GM12891 (cell line): ENCODE measurements around the gene CAMK1D.
A peak's percentile ranks its signal among the peaks of the same experiment; 100 is the strongest.

Experiments used
- DNase-seq: peaks from one replicate; pipeline ENCODE4 v3.0.0; 2011; ENCODE audit warnings: low spot score; ENCODE audit not compliant: insufficient read length
- FAIRE-seq: peaks from 2 replicates; lab custom pipeline; 2011; peaks lifted over from hg19 to GRCh38; lab: Jason Lieb, UNC
- PAX5 ChIP-seq: IDR thresholded peaks from 2 replicates; pipeline ENCODE4 v1.6.1; 2011; ENCODE audit warnings: low read length, moderate library complexity, mild to moderate bottlenecking; ENCODE audit not compliant: insufficient read depth, severe bottlenecking
- POLR2A ChIP-seq: IDR thresholded peaks from 2 replicates; pipeline ENCODE4 v1.6.1; 2011; ENCODE audit warnings: low read depth, low read length, control low read depth
- POLR2AphosphoS5 ChIP-seq: IDR thresholded peaks from 2 replicates; pipeline ENCODE4 v1.6.1; 2011; ENCODE audit warnings: low read depth, low read length, control low read depth
- POU2F2 ChIP-seq: IDR thresholded peaks from 2 replicates; pipeline ENCODE4 v1.6.1; 2011; ENCODE audit warnings: low read depth, mild to moderate bottlenecking, control low read depth, low read length, moderate library complexity
- SPI1 ChIP-seq: IDR thresholded peaks from 2 replicates; pipeline ENCODE4 v1.6.1; 2011; ENCODE audit warnings: low read depth, low read length, control low read depth
- TAF1 ChIP-seq: IDR thresholded peaks from 2 replicates; pipeline ENCODE4 v1.6.1; 2011; ENCODE audit warnings: low read depth, low read length, control low read depth

The CAMK1D gene

DNA sequence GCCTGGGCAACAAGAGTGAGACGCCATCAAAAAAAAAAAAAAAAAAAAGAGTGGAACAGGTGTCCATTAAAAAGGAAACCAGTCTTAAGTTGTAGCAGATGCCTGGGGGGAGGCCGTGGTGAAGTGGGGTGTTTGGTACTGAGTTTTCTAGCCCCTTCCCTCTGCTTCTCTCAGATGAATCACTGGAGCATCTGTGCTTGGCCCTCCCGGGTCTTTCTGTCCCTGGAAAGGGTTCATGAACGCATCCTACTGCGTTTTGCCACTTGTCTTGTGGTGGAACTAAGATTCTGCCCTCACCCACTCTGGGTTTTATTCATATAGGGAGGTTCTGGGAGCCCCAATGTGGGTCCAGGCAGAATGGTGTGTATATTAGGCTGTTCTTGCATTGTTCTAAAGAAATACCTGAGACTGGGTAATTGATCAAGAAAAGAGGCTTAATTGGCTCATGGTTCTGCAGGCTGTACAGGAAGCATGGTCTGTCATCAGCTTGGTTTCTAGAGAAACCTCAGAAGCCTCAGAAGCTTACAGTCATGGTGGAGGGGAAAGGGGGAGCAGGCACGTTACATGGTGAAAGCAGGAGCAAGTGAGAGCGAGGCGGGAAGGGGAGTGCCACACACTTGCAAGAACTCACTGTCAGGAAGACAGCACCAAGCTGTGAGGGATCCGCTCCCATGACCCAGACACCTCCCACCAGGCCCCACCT lies 63.5 kb downstream of the CAMK1D start:
- FAIRE-seq = peak; percentile 72
- DNase-seq = no peak
- TF ChIP-seq POLR2AphosphoS5 = no peak
- TF ChIP-seq POU2F2 = no peak
- TF ChIP-seq SPI1 = no peak
- TF ChIP-seq POLR2A = no peak
- no peak for TF ChIP-seq PAX5
- no peak for TF ChIP-seq TAF1

DNA sequence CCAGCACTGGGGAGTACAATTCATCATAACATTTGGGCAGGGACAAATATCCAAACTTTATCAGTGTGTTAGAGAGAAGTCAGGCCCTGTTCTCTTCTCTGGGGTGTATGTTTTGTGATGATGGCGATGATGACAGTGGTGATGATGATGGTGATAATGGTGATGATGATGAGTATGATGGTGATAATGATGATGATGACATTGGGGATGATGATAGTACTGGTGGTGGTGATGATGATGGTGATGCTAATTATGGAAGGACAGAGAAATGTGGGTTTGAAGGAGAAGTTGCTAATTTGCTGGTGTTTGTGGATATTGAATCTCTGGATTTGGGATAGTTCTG lies 64.0 kb downstream of the CAMK1D start:
- FAIRE-seq (peak; percentile 89), DNase-seq (no peak)
- TF ChIP-seq TAF1 (no peak), POU2F2 (no peak), POLR2AphosphoS5 (no peak), SPI1 (no peak), POLR2A (no peak), PAX5 (no peak)

DNA sequence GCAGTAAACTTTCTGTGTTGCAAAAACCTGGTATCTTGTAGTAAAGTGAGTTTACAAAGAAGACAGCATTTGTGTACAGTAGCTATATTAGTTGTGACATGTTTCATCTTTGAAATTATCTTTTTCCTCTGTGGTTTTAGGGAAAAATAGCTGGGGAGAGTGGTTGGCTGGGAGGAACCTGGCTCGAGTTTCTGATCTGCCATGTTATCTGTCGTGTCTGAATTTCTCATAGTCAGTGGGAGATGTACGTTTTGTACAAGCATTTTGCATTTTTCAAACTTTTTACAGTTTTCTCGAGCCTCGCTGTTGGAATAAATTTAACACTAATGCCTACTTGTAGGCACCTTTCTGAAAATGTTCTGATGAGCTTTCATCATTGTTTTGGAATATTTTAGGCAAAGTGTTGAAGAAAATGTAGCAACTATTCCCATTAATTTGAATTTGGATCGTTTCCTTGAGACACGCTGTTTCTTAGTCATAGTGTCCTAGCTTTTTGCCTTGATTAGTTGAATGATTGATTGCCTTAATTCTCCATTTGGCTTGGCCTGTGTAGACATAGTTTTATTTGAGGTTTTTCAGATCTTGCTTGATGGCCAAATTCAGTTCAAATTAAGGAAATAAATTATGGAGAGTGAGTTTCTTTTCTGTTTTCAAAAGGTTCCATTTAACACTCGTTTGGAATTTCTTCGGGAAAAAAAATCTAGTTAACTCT lies 65.1 kb downstream of the CAMK1D start:
- FAIRE-seq (peak; percentile 41), DNase-seq (no peak)
- TF ChIP-seq TAF1 (no peak), POLR2A (no peak), POU2F2 (no peak), POLR2AphosphoS5 (no peak), SPI1 (no peak), PAX5 (no peak)

- FAIRE-seq (no peak), DNase-seq (no peak)
- TF ChIP-seq SPI1 (no peak), TAF1 (no peak), POU2F2 (no peak), POLR2AphosphoS5 (no peak), PAX5 (no peak), POLR2A (no peak)
These were observed 67.2 kb downstream of the CAMK1D start for GRCh38 chr10:12416344-12417050.

- DNase-seq = no peak
- TF ChIP-seq SPI1 (no peak), PAX5 (no peak), POU2F2 (no peak), TAF1 (no peak), POLR2AphosphoS5 (no peak), POLR2A (no peak)
- FAIRE-seq = no peak
These were observed 68.0 kb downstream of the CAMK1D start for GRCh38 chr10:12417331-12417730.

- TF ChIP-seq TAF1 (no peak), PAX5 (no peak), POLR2AphosphoS5 (no peak), POLR2A (no peak), SPI1 (no peak), POU2F2 (no peak)
- FAIRE-seq (no peak), DNase-seq (no peak)
These were observed 68.7 kb downstream of the CAMK1D start for GRCh38 chr10:12418000-12418399.

DNA sequence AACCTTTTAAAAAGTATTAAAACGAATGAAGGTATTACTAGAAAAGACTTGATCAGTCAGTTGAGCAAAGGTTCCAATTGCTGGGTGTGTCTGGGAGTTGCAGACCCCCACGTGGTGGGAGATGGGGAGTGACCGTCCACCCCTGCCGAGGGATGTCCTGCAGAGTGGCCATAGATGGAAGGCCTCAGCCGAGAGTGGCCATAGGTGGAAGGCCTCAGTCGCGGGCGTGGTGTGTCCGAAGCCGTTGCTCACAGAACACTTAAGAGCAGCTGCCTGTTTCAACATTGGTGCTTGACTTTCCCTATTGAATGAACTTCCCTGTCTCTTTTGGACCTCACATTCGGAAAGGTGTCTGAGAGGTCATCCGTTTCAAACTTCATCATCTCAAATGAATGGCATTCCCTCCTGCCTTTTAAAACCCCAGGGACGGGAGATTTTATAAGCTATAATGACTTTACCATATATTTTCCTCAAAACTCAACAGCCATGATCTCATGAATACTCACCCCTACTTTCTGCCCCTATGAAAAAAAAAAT lies 69.4 kb downstream of the CAMK1D start:
- no peak for FAIRE-seq
- no peak for DNase-seq
- TF ChIP-seq POLR2AphosphoS5 = no peak
- no peak for TF ChIP-seq PAX5
- TF ChIP-seq TAF1 = no peak
- TF ChIP-seq POU2F2 = no peak
- TF ChIP-seq SPI1 = no peak
- no peak for TF ChIP-seq POLR2A

- DNase-seq (no peak), FAIRE-seq (peak; percentile 51)
- TF ChIP-seq POLR2AphosphoS5 (no peak), PAX5 (no peak), POLR2A (no peak), POU2F2 (no peak), TAF1 (no peak), SPI1 (no peak)
These were observed 70.0 kb downstream of the CAMK1D start for GRCh38 chr10:12419262-12419847.
